Ishikawa (cell line): ENCODE measurements around the gene PYCR2.

Source experiments
- CEBPB ChIP-seq: IDR thresholded peaks from 2 replicates; pipeline ENCODE4 v1.6.1; 2012
- EGR1 ChIP-seq: IDR thresholded peaks from 2 replicates; pipeline ENCODE4 v1.6.1; 2012
- EP300 ChIP-seq: IDR thresholded peaks from 2 replicates; pipeline ENCODE4 v1.6.1; 2012; ENCODE audit warnings: borderline replicate concordance
- NFIC ChIP-seq: IDR thresholded peaks from 2 replicates; pipeline ENCODE4 v1.6.1; 2012
- REST ChIP-seq: IDR thresholded peaks from 2 replicates; pipeline ENCODE4 v1.6.1; 2012; ENCODE audit warnings: low read depth, mild to moderate bottlenecking
- TAF1 ChIP-seq: IDR thresholded peaks from 2 replicates; pipeline ENCODE4 v1.6.1; 2012; ENCODE audit warnings: low read depth, mild to moderate bottlenecking
- TEAD4 ChIP-seq: IDR thresholded peaks from 2 replicates; pipeline ENCODE4 v1.6.1; 2012
- ZBTB7A ChIP-seq: IDR thresholded peaks from 2 replicates; pipeline ENCODE4 v1.6.1; 2012; ENCODE audit warnings: low read depth
- TF ChIP-seq, protein P1 (sequence below): IDR thresholded peaks from 2 replicates; pipeline ENCODE4 v1.6.1; 2012

DNA sequence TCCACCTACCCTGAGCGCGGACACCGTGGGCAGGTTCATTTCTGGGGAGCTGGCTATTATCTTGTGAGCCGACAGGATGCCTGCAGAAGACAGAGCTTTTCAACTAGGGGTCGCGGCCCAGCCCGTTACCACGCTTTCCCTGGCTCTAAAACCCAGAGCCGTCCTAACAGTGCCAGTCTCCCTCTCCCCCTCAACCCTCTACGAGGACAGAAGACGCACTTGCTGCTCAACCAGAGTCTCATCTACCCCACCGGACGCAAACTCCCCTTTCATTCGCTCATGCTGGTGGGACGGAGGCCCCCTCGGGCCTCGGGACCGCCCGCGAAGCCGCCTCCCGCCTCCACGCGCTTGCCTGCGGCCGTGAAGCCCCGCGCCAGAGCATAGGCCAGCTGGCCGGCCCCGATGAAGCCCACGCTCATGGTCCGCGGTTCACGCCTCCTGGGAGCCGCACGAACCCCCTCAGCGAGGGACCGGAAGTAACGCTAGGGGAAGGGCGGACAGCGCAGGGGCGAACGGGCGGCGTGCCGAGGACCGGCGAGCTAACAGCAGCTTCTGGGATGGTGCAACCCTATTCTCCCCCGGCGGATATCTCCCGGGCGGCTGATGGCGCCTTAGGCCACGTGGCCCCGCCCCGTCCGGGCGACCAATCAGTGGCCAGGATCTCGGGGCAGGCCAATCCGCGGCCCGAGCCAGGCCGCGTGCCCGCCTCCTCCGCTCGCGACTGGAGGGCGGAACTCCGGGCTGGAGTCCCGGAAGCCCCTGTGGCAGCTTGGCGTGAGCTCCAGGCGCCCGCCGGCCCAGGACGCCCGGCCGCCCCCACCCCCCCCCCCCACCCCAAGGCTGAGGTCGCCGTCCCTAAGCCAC, at the start of gene PYCR2:
- TF ChIP-seq CEBPB (peak; percentile 62; the same call in 1 of the 2 replicates), NFIC (0 out of 2 replicates have a peak, but pooled peaks have one; percentile 35), TAF1 (peak; percentile 90), EGR1 (no peak), REST (no peak), EP300 (no peak), TEAD4 (0 out of 2 replicates have a peak, but pooled peaks have one; percentile 5), ZBTB7A (peak; percentile 44; the same call in 1 of the 2 replicates)
- TF ChIP-seq, protein P1, sequence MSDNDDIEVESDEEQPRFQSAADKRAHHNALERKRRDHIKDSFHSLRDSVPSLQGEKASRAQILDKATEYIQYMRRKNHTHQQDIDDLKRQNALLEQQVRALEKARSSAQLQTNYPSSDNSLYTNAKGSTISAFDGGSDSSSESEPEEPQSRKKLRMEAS = peak; percentile 90
